IMR-90 (cell line): ENCODE data around the gene CAB39. TPM values are rescaled to one million over a fixed set of nuclear protein-coding genes. Genes with fewer than 3 reads are reported as not detected.

Experiments
- ATAC-seq: fragments of 200-7000 bp; cut with Tn5 transposase; 2 replicates; pipeline ENCODE4 v1.9.1; 2020; ENCODE audit warnings: low read depth, mild to moderate bottlenecking, moderate library complexity
- BruUV-seq: library from RNA; stranded (reverse); fragments of 400-500 nt; replicated peaks from 2 replicates; lab custom pipeline; 2021; lab: Mats Ljungman, UMichigan
- CTCF ChIA-PET: fragments of 300-600 bp; formaldehyde crosslinking; extraction: SDS; loops from one replicate; lab custom pipeline; 2021; ENCODE audit warnings: antibody characterized with exemption; lab: Yijun Ruan, JAX
- POLR2A ChIA-PET: fragments of 300-600 bp; sonication (Branson Sonifier 250); formaldehyde crosslinking; loops from one replicate; lab custom pipeline; 2022; ENCODE audit warnings: antibody characterized with exemption; ENCODE audit not compliant: unreplicated experiment; lab: Charles Lee
- DNase-seq: peaks from one replicate; pipeline ENCODE4 v3.0.0; 2013
- H2AFZ ChIP-seq: replicated peaks from 2 replicates; pipeline ENCODE3; 2013; ENCODE audit warnings: low read length, mild to moderate bottlenecking; ENCODE audit not compliant: poor library complexity
- H2AK5ac ChIP-seq: 2 replicates; pipeline ENCODE4 v1.6.1; 2013; ENCODE audit warnings: low read depth, low read length, inconsistent platforms
- H2AK9ac ChIP-seq: replicated peaks from 2 replicates; pipeline ENCODE3; 2013; ENCODE audit warnings: mild to moderate bottlenecking, low read depth, low read length, moderate library complexity; ENCODE audit not compliant: poor library complexity
- H2BK120ac ChIP-seq: 2 replicates; pipeline ENCODE4 v1.6.1; 2013; ENCODE audit warnings: low read depth, low read length, inconsistent platforms
- H2BK15ac ChIP-seq: 3 replicates; pipeline ENCODE4 v1.6.1; 2013; ENCODE audit warnings: low read depth, low read length, inconsistent platforms
- H2BK20ac ChIP-seq: 2 replicates; pipeline ENCODE4 v1.6.1; 2013; ENCODE audit warnings: low read depth, mild to moderate bottlenecking, inconsistent platforms, low read length, moderate library complexity
- H2BK5ac ChIP-seq: 2 replicates; pipeline ENCODE4 v1.6.1; 2013; ENCODE audit warnings: mild to moderate bottlenecking, low read depth, low read length, inconsistent platforms; ENCODE audit not compliant: poor library complexity, severe bottlenecking
- H3K14ac ChIP-seq: replicated peaks from 2 replicates; pipeline ENCODE4 v1.6.1; 2013; ENCODE audit warnings: low read depth, low read length, inconsistent platforms
- H3K18ac ChIP-seq: 2 replicates; pipeline ENCODE4 v1.6.1; 2013; ENCODE audit warnings: low read depth, low read length, control low read depth
- H3K23ac ChIP-seq: 2 replicates; pipeline ENCODE4 v1.6.1; 2013; ENCODE audit warnings: low read depth, low read length, inconsistent platforms
- H3K27ac ChIP-seq: 2 replicates; pipeline ENCODE4 v1.5.1; 2013; ENCODE audit warnings: mild to moderate bottlenecking, control low read depth, low read length; ENCODE audit not compliant: insufficient read depth
- H3K27me3 ChIP-seq: 2 replicates; pipeline ENCODE4 v1.6.1; 2013; ENCODE audit warnings: low read length; ENCODE audit not compliant: control insufficient read depth, insufficient read depth
- H3K36me3 ChIP-seq: 2 replicates; pipeline ENCODE4 v1.6.1; 2013; ENCODE audit warnings: low read length, mixed read lengths; ENCODE audit not compliant: control insufficient read depth, insufficient read depth
- H3K4ac ChIP-seq: 2 replicates; pipeline ENCODE4 v1.6.1; 2013; ENCODE audit warnings: low read depth, low read length, inconsistent platforms
- H3K4me1 ChIP-seq: 2 replicates; pipeline ENCODE4 v1.6.1; 2013; ENCODE audit warnings: low read length, mixed read lengths; ENCODE audit not compliant: control insufficient read depth, insufficient read depth
- H3K4me2 ChIP-seq: 2 replicates; pipeline ENCODE4 v1.6.1; 2013; ENCODE audit warnings: low read depth, mild to moderate bottlenecking, control low read depth, low read length, moderate library complexity
- H3K4me3 ChIP-seq: 2 replicates; pipeline ENCODE4 v1.5.1; 2013; ENCODE audit warnings: low read depth, mild to moderate bottlenecking, control low read depth, low read length, moderate library complexity; ENCODE audit not compliant: insufficient read depth
- H3K56ac ChIP-seq: 2 replicates; pipeline ENCODE4 v1.6.1; 2013; ENCODE audit warnings: low read length, inconsistent platforms; ENCODE audit not compliant: insufficient read depth; ENCODE audit errors: extremely low read depth
- H3K79me1 ChIP-seq, 2 experiments: 2 replicates each; pipeline ENCODE4 v1.6.1; 2013; ENCODE audit warnings: low read length in 2 of 2, inconsistent platforms in 1 of 2, low read depth in 1 of 2
- H3K9ac ChIP-seq: 2 replicates; pipeline ENCODE4 v1.6.1; 2013; ENCODE audit warnings: low read depth, low read length, control low read depth
- H3K9me1 ChIP-seq: 2 replicates; pipeline ENCODE4 v1.6.1; 2013; ENCODE audit warnings: low read length, inconsistent platforms; ENCODE audit not compliant: insufficient read depth
- H3K9me3 ChIP-seq: 2 replicates; pipeline ENCODE4 v1.6.1; 2013; ENCODE audit warnings: low read length; ENCODE audit not compliant: control insufficient read depth, insufficient read depth
- H4K20me1 ChIP-seq: 2 replicates; pipeline ENCODE4 v1.6.1; 2013; ENCODE audit warnings: low read length, inconsistent platforms; ENCODE audit not compliant: insufficient read depth
- H4K5ac ChIP-seq: 2 replicates; pipeline ENCODE4 v1.6.1; 2013; ENCODE audit warnings: mild to moderate bottlenecking, low read depth, low read length, control low read depth
- H4K8ac ChIP-seq, 2 experiments: 2 replicates each; pipeline ENCODE4 v1.6.1; 2013; ENCODE audit warnings: low read depth in 2 of 2, low read length in 2 of 2, control low read depth in 1 of 2, inconsistent platforms in 1 of 2
- H4K91ac ChIP-seq: 2 replicates; pipeline ENCODE4 v1.6.1; 2013; ENCODE audit warnings: low read depth, low read length, inconsistent platforms; ENCODE audit not compliant: insufficient read depth
- BHLHE40 ChIP-seq: fragments of 150-350 bp; IDR thresholded peaks from 2 replicates; pipeline ENCODE4 v1.6.1; 2016; ENCODE audit warnings: mild to moderate bottlenecking, low read depth, low read length
- CEBPB ChIP-seq: IDR thresholded peaks from 2 replicates; pipeline ENCODE4 v1.6.1; 2012; ENCODE audit warnings: low read depth, low read length, improper control_type of control experiment
- CHD1 ChIP-seq: IDR thresholded peaks from 2 replicates; pipeline ENCODE4 v1.6.1; 2012; ENCODE audit warnings: low read depth, low read length, improper control_type of control experiment
- FOS ChIP-seq: fragments of 150-350 bp; IDR thresholded peaks from 2 replicates; pipeline ENCODE4 v1.6.1; 2016; ENCODE audit warnings: low read depth, low read length
- MAFK ChIP-seq: IDR thresholded peaks from 2 replicates; pipeline ENCODE4 v1.6.1; 2012; ENCODE audit warnings: low read depth, low read length, improper control_type of control experiment
- MAZ ChIP-seq: IDR thresholded peaks from 2 replicates; pipeline ENCODE4 v1.6.1; 2012; ENCODE audit warnings: low read depth, mild to moderate bottlenecking, low read length, improper control_type of control experiment, moderate library complexity, borderline replicate concordance
- MXI1 ChIP-seq: IDR thresholded peaks from 2 replicates; pipeline ENCODE4 v1.6.1; 2012; ENCODE audit warnings: low read depth, mild to moderate bottlenecking, low read length, moderate library complexity, borderline replicate concordance
- NFE2L2 ChIP-seq: fragments of 150-350 bp; IDR thresholded peaks from 2 replicates; pipeline ENCODE4 v1.6.1; 2016; ENCODE audit warnings: low read depth, mild to moderate bottlenecking, low read length
- POLR2A ChIP-seq: IDR thresholded peaks from 2 replicates; pipeline ENCODE4 v1.6.1; 2012; ENCODE audit warnings: mild to moderate bottlenecking, low read depth, low read length
- RAD21 ChIP-seq: IDR thresholded peaks from 2 replicates; pipeline ENCODE4 v1.6.1; 2012; ENCODE audit warnings: low read length, improper control_type of control experiment
- RCOR1 ChIP-seq: IDR thresholded peaks from 2 replicates; pipeline ENCODE4 v1.6.1; 2012; ENCODE audit warnings: mild to moderate bottlenecking, low read length, improper control_type of control experiment; ENCODE audit not compliant: insufficient replicate concordance
- RFX5 ChIP-seq: IDR thresholded peaks from 2 replicates; pipeline ENCODE4 v1.8.0; 2012; ENCODE audit warnings: low read depth, mild to moderate bottlenecking, low read length, moderate library complexity
- SMC3 ChIP-seq: fragments of 150-350 bp; IDR thresholded peaks from 2 replicates; pipeline ENCODE4 v1.6.1; 2016; ENCODE audit warnings: low read depth, mild to moderate bottlenecking, antibody characterized with exemption, low read length, moderate library complexity
- WGBS, 2 experiments: methylation state at CpG; one replicate each; pipeline versions ENCODE4 v1.1.5 to v1.1.7; 2013; ENCODE audit warnings: missing lambda C conversion rate in 2 of 2; ENCODE audit not compliant: insufficient read length in 1 of 2; ENCODE audit errors: extremely low coverage in 2 of 2; 5-methylcytosine and 5-hydroxymethylcytosine counted together
- dilution Hi-C: fragments of 300-500 bp; cut with HindIII; formaldehyde crosslinking; loops from one replicate; pipeline ENCODE4 v1.14.3; 2018; ENCODE audit warnings: low sequenced_read_pairs; ENCODE audit not compliant: unreplicated experiment
- in situ Hi-C: fragments of 300-500 bp; cut with MboI; formaldehyde crosslinking; loops from 3 replicates; pipeline ENCODE4 v1.14.3; 2019; ENCODE audit warnings: low sequenced_read_pairs, inconsistent platforms, mixed read lengths
- intact Hi-C: fragments of 100-400 bp; cut with micrococcal nuclease; formaldehyde crosslinking; loops from 2 replicates; pipeline ENCODE4 v1.10.0; 2022
- polyA plus RNA-seq, 3 experiments: library from polyadenylated mRNA; depleted of rRNA; stranded (reverse); fragments of >200 nt; gene quantifications; 2 replicates each; pipeline ENCODE4 v1.2.3, GENCODE V29; 2012; ENCODE audit warnings: low replicate concordance in 1 of 3
- total RNA-seq: library from RNA; depleted of rRNA; stranded (reverse); fragments of >200 nt; gene quantifications from 2 replicates; pipeline ENCODE4 v1.2.3, GENCODE V29; 2012
- TF ChIP-seq, protein P1 (sequence below): fragments of 150-350 bp; IDR thresholded peaks from 2 replicates; pipeline ENCODE4 v1.6.1; 2016; ENCODE audit warnings: low read depth, mild to moderate bottlenecking, low read length, moderate library complexity, borderline replicate concordance
- TF ChIP-seq, protein P2 (sequence below): conservative IDR thresholded peaks from 2 replicates; pipeline ENCODE4 v1.5.1; 2012; ENCODE audit warnings: mild to moderate bottlenecking, low read depth, low read length, improper control_type of control experiment
- TF ChIP-seq, protein P3 (sequence below): fragments of 150-350 bp; IDR thresholded peaks from 2 replicates; pipeline ENCODE4 v1.6.1; 2017; ENCODE audit warnings: mild to moderate bottlenecking, antibody characterized with exemption, low read length, low read depth

CAB39 gene
- total and polyA plus RNA-seq, 2 of the 4 experiments (the other 2 are of a cell fraction), result 38.2 to 71.7 TPM

DNA sequence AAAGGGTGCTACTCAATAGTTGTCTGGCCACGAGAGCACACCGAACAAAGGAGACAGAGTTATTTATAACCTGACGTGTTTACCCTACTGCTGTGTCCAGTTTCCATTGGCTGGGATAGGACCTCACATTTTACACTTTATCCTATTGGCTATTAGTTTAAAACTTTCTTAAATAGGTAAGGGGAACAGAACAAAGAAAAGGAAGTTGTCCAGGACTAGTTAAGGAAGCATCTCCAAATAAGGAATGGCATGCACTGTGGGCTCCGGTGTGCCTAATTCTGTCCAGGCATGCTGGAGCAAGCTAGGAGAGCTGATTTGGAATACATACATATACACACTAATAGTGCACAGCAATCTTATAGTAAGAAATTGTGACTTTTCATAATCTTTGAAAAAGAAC is 72.2 kb downstream of the CAB39 start:
- Histone ChIP-seq H3K27ac (peak overlapping the region; percentile 29; the same call in 1 of the 2 replicates), H2AFZ (no peak overlapping the region), H3K56ac (no peak overlapping the region), H3K4me2 (no peak overlapping the region), H2AK9ac (no peak overlapping the region), H4K91ac (peak overlapping the region; percentile 83), H2BK15ac (peak overlapping the region; percentile 41; the same call in 1 of the 3 replicates), H3K79me1 (peaks cover 32 to 65% of the 10 kb centered on the region in 2 experiments), H3K9me3 (peaks cover 11% of the 10 kb centered on the region), H3K4ac (peak overlapping the region; percentile 61), H3K27me3 (no peaks in the 10 kb centered on the region), H4K20me1 (0 out of 2 replicates have a peak, but pooled peaks cover 8% of the 10 kb centered on the region), H3K4me1 (peaks cover 8% of the 10 kb centered on the region), H4K5ac (peak overlapping the region; percentile 1; the same call in 1 of the 2 replicates), H3K36me3 (peaks cover 17% of the 10 kb centered on the region), H2BK120ac (peak overlapping the region; percentile 78; the same call in 1 of the 2 replicates), H3K14ac (peak overlapping the region; percentile 92), H4K8ac (peak overlapping the region; percentile 65 to 77), H3K23ac (peak overlapping the region; percentile 56; the same call in 1 of the 2 replicates), H2BK5ac (peak overlapping the region; percentile 80), H3K18ac (peak overlapping the region; percentile 18; the same call in 1 of the 2 replicates), H2BK20ac (peak overlapping the region; percentile 85; the same call in 1 of the 2 replicates), H3K4me3 (no peak overlapping the region), H3K9ac (no peak overlapping the region), H2AK5ac (peak overlapping the region; percentile 49; the same call in 1 of the 2 replicates), H3K9me1 (peaks cover 5% of the 10 kb centered on the region)
- in situ Hi-C loops (no loop called here), dilution Hi-C loops (no loop called here), intact Hi-C loops (no loop called here)
- POLR2A ChIA-PET, result interaction anchor here (0.9 kb wide), 1 partner anchor 10 kb away, joined by 5 read pairs; no protein-coding TSS in a partner anchor
- TF ChIP-seq RFX5 (no peak), BHLHE40 (no peak), MXI1 (no peak), POLR2A (no peak), NFE2L2 (no peak), MAZ (no peak), CEBPB (no peak), RCOR1 (no peak), RAD21 (no peak), SMC3 (no peak), MAFK (no peak), CHD1 (no peak), FOS (no peak)
- TF ChIP-seq, protein P1, sequence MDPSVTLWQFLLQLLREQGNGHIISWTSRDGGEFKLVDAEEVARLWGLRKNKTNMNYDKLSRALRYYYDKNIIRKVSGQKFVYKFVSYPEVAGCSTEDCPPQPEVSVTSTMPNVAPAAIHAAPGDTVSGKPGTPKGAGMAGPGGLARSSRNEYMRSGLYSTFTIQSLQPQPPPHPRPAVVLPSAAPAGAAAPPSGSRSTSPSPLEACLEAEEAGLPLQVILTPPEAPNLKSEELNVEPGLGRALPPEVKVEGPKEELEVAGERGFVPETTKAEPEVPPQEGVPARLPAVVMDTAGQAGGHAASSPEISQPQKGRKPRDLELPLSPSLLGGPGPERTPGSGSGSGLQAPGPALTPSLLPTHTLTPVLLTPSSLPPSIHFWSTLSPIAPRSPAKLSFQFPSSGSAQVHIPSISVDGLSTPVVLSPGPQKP, result no peak
- TF ChIP-seq, protein P2, sequence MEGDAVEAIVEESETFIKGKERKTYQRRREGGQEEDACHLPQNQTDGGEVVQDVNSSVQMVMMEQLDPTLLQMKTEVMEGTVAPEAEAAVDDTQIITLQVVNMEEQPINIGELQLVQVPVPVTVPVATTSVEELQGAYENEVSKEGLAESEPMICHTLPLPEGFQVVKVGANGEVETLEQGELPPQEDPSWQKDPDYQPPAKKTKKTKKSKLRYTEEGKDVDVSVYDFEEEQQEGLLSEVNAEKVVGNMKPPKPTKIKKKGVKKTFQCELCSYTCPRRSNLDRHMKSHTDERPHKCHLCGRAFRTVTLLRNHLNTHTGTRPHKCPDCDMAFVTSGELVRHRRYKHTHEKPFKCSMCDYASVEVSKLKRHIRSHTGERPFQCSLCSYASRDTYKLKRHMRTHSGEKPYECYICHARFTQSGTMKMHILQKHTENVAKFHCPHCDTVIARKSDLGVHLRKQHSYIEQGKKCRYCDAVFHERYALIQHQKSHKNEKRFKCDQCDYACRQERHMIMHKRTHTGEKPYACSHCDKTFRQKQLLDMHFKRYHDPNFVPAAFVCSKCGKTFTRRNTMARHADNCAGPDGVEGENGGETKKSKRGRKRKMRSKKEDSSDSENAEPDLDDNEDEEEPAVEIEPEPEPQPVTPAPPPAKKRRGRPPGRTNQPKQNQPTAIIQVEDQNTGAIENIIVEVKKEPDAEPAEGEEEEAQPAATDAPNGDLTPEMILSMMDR, result no peak
- TF ChIP-seq, protein P3, sequence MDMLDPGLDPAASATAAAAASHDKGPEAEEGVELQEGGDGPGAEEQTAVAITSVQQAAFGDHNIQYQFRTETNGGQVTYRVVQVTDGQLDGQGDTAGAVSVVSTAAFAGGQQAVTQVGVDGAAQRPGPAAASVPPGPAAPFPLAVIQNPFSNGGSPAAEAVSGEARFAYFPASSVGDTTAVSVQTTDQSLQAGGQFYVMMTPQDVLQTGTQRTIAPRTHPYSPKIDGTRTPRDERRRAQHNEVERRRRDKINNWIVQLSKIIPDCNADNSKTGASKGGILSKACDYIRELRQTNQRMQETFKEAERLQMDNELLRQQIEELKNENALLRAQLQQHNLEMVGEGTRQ, result no peak
- CTCF ChIA-PET, result no interaction called here
- DNase-seq, result no peak
- no TSS peak for BruUV-seq
- peak; percentile 69; the same call in 1 of the 2 replicates for ATAC-seq
- WGBS, 2 experiments, result no CpG with 5 or more reads among the region's 4 CpGs
